Stomach (tissue), 9 donors: Measurements from ENCODE around the gene ATP6AP1. TPM values are rescaled to one million over a fixed set of nuclear protein-coding genes. Genes with fewer than 3 reads are reported as not detected.

Experiments used
- DNase-seq, 2 donors: peaks; one replicate each; pipeline versions ENCODE4 v3.0.0 to v3.0.0-alpha.2; 2013 to 2019
- H3K27ac ChIP-seq, 5 donors: fragments of 200-600 bp in 4 of 5; sonication (generic) in 4 of 5; one replicate each; pipeline ENCODE4 v1.5.1; 2013 to 2019; ENCODE audit warnings: mild to moderate bottlenecking in 1 of 5, moderate library complexity in 1 of 5
- H3K27me3 ChIP-seq, 3 donors: fragments of 200-600 bp; sonication (generic); one replicate each; pipeline ENCODE4 v1.5.1; 2017 to 2019; ENCODE audit warnings: mixed run types in 1 of 3
- H3K36me3 ChIP-seq, 4 donors: fragments of 200-600 bp; sonication (generic); 1 replicate in 3 of 4; 2 replicates in 1 of 4; pipeline ENCODE4 v1.5.1; 2016 to 2019
- H3K4me1 ChIP-seq, 4 donors: fragments of 200-600 bp; sonication (generic); one replicate each; pipeline ENCODE4 v1.5.1; 2016 to 2019
- H3K4me3 ChIP-seq, 4 donors: fragments of 200-600 bp; sonication (generic) in 3 of 4; one replicate each; pipeline ENCODE4 v1.5.1; 2016 to 2019; ENCODE audit warnings: mild to moderate bottlenecking in 1 of 4
- H3K9me3 ChIP-seq, 4 donors: fragments of 200-600 bp; sonication (generic); one replicate each; pipeline ENCODE4 v1.5.1; 2016 to 2019
- EP300 ChIP-seq: sonication (generic); formaldehyde crosslinking; IDR thresholded peaks from one replicate; pipeline ENCODE4 v1.6.1; 2017; ENCODE audit warnings: antibody characterized with exemption
- POLR2A ChIP-seq, 4 donors: fragments of 450-650 bp; IDR thresholded peaks; one replicate each; pipeline ENCODE4 v1.6.1; 2016; ENCODE audit warnings: antibody characterized with exemption in 4 of 4, control low read depth in 2 of 4, mild to moderate bottlenecking in 1 of 4, moderate library complexity in 1 of 4
- POLR2AphosphoS5 ChIP-seq, 3 donors: sonication (generic); formaldehyde crosslinking; IDR thresholded peaks; one replicate each; pipeline ENCODE4 v1.6.1; 2016; ENCODE audit warnings: antibody characterized with exemption in 3 of 3
- WGBS, 5 donors: extraction: QIAGEN DNeasy Blood & Tissue Kit in 3 of 5; methylation state at CpG; one replicate each; pipeline versions ENCODE4 v1.1.5 to v1.1.7; 2013 to 2018; 5-methylcytosine and 5-hydroxymethylcytosine counted together
- intact Hi-C: fragments of 100-400 bp; cut with DNase I; formaldehyde crosslinking; loops from one replicate; pipeline ENCODE4 v1.15.1; 2023; ENCODE audit warnings: low total_unique reads
- polyA plus RNA-seq, 3 donors: library from polyadenylated mRNA; stranded (reverse); fragments of 200-250 nt; gene quantifications; one replicate each; pipeline ENCODE4 v1.2.3, GENCODE V29; 2013
- total RNA-seq, 5 donors: library from RNA; depleted of rRNA; stranded (reverse); fragments of >200 nt; gene quantifications; one replicate each; pipeline versions ENCODE4 v1.1.0 to v1.2.3, GENCODE V29; 2014 to 2016
- TF ChIP-seq, protein P1 (sequence below), 7 experiments: fragments of 450-650 bp in 4 of 7; fragments of 200-600 bp in 3 of 7; sonication (generic) in 3 of 7; IDR thresholded peaks; one replicate each; pipeline ENCODE4 v1.5.1; 2016 to 2019; ENCODE audit warnings: antibody characterized with exemption in 7 of 7, control low read depth in 2 of 7, mild to moderate bottlenecking in 1 of 7
- donor health status: healthy with polysubstance abuse.
- donor health status: Bipolar disorder and iron deficiency.
- donor health status: healthy.

The ATP6AP1 gene
- total and polyA plus RNA-seq, 8 donors = 13.4 to 69.3 (median 30.8) TPM

DNA sequence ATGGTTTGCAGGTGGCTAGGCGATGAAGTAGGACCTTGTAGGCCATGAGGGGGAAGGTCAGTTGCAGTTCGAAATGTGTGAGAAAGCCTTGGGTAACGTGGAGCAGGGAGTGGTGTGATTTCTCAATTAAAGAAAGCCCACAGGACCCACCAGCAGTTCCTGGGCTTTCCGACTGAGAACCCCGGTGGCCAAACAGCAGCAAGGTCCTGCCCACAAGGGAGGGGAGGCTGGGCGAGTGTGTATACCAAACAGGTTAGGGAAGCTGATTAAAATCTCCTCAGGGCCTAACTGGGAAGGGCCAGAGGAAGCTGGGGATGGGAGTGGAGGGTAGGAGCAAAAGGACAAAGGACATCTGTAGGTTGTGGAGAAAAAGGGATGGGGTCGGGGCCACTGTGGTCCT lies 2.4 kb downstream of the ATP6AP1 start:
- TF ChIP-seq, protein P1, sequence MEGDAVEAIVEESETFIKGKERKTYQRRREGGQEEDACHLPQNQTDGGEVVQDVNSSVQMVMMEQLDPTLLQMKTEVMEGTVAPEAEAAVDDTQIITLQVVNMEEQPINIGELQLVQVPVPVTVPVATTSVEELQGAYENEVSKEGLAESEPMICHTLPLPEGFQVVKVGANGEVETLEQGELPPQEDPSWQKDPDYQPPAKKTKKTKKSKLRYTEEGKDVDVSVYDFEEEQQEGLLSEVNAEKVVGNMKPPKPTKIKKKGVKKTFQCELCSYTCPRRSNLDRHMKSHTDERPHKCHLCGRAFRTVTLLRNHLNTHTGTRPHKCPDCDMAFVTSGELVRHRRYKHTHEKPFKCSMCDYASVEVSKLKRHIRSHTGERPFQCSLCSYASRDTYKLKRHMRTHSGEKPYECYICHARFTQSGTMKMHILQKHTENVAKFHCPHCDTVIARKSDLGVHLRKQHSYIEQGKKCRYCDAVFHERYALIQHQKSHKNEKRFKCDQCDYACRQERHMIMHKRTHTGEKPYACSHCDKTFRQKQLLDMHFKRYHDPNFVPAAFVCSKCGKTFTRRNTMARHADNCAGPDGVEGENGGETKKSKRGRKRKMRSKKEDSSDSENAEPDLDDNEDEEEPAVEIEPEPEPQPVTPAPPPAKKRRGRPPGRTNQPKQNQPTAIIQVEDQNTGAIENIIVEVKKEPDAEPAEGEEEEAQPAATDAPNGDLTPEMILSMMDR (IDR thresholded peaks at IDR 0.05) = no peak
- no peak for TF ChIP-seq POLR2A (IDR thresholded peaks at IDR 0.05)
- no peak for TF ChIP-seq EP300
- TF ChIP-seq POLR2AphosphoS5 (IDR thresholded peaks at IDR 0.05) = no peak
- H3K27ac ChIP-seq = peak overlapping the region in 3 of 5 donors; percentile 26 to 53 (median 32)
- 42 to 63% (median 52%) methylated on average over 6 to 7 of the region's 7 CpGs for WGBS, 5 donors
- no peak overlapping the region for H3K4me3 ChIP-seq
- H3K4me1 ChIP-seq = peaks cover 0 to 52% (median 31%) of the 10 kb centered on the region in 4 donors
- intact Hi-C loops = no loop called here
- no peaks in the 10 kb centered on the region for H3K9me3 ChIP-seq
- H3K27me3 ChIP-seq = no peaks in the 10 kb centered on the region
- DNase-seq = no peak
- H3K36me3 ChIP-seq = peaks cover 4 to 45% (median 37%) of the 10 kb centered on the region in 4 donors

DNA sequence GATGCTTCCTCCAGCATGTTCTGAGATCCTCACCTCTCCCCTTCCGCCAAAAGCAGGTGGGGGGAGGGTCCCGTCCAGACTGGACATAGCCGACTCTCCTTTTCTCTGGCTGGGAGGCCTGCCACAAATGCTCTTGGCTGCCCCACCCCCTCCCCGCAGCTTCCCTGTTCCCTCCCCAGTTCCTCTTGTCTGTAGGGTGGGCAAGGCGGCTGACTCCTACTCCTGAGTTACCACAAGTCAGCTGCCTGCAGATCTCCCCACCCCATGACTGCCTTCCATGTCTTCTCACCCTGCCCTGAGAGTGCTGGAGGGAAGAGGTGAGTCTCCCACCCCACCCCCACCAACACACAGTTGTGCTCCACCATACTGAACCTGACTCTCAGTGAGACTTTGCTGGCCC lies 2.9 kb downstream of the ATP6AP1 start:
- no peak for TF ChIP-seq EP300
- TF ChIP-seq, protein P1 (IDR thresholded peaks at IDR 0.05) = no peak
- WGBS, 5 donors = 40 to 73% (median 61%) methylated on average over 1 to 5 of the region's 5 CpGs; no CpG with 5 or more reads in 1 of the 5 donors
- no peak overlapping the region for H3K4me3 ChIP-seq
- H3K4me1 ChIP-seq = peaks cover 0 to 56% (median 34%) of the 10 kb centered on the region in 4 donors
- intact Hi-C loops = no loop called here
- no peaks in the 10 kb centered on the region for H3K27me3 ChIP-seq
- H3K9me3 ChIP-seq = no peaks in the 10 kb centered on the region
- no peak for DNase-seq
- H3K36me3 ChIP-seq = peaks cover 4 to 45% (median 37%) of the 10 kb centered on the region in 4 donors
- peak overlapping the region in 3 of 5 donors; percentile 26 to 53 (median 32) for H3K27ac ChIP-seq

DNA sequence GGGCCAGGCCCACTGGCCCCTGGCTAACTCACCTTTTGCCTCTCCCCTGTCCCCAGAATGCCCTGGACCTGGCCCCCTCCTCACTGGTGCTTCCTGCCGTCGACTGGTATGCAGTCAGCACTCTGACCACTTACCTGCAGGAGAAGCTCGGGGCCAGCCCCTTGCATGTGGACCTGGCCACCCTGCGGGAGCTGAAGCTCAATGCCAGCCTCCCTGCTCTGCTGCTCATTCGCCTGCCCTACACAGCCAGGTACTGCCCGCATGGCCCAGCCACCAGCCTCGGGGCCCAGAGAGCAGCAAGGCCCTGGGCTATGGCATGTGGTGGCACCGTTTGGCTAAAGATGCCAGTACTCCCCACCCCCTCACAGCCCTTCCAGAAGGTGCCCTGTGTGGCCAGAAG lies 3.7 kb downstream of the ATP6AP1 start:
- peaks cover 0 to 3% (median 0%) of the 10 kb centered on the region in 4 donors for H3K9me3 ChIP-seq
- no peak for DNase-seq
- TF ChIP-seq, protein P1 (IDR thresholded peaks at IDR 0.05) = no peak
- TF ChIP-seq POLR2A (IDR thresholded peaks at IDR 0.05) (no peak), EP300 (no peak), POLR2AphosphoS5 (IDR thresholded peaks at IDR 0.05) (no peak)
- no peaks in the 10 kb centered on the region for H3K27me3 ChIP-seq
- H3K4me1 ChIP-seq = peaks cover 0 to 53% (median 29%) of the 10 kb centered on the region in 4 donors
- no peak overlapping the region for H3K27ac ChIP-seq
- 75 to 95% (median 87%) methylated on average over 5 to 8 of the region's 8 CpGs; no CpG with 5 or more reads in 1 of the 5 donors for WGBS, 5 donors
- no peak overlapping the region for H3K4me3 ChIP-seq
- H3K36me3 ChIP-seq = peaks cover 4 to 45% (median 37%) of the 10 kb centered on the region in 4 donors
- intact Hi-C loops = no loop called here

DNA sequence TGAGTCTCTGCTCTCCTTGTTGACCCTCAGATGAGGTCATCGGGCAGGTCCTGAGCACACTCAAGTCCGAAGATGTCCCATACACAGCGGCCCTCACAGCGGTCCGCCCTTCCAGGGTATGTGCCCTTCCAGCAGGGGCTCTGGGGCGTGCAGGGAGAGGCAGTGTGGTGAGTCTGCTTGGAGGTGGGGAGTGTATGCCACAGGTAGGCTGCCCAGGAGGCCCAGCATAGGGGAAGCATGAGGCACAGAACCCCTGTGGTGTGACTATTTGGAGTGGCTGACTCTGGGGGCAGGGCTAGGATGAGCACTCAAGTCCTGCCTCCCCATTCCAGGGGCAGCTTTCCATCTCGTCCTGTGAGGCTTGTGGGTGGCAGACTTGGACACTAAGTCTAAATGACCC lies 5.1 kb downstream of the ATP6AP1 start:
- no peak for TF ChIP-seq EP300
- TF ChIP-seq, protein P1 (IDR thresholded peaks at IDR 0.05) = no peak
- no peak for TF ChIP-seq POLR2AphosphoS5 (IDR thresholded peaks at IDR 0.05)
- TF ChIP-seq POLR2A (IDR thresholded peaks at IDR 0.05) = no peak
- H3K36me3 ChIP-seq = peaks cover 4 to 45% (median 39%) of the 10 kb centered on the region in 4 donors
- no peak for DNase-seq

More for the DNA sequence above, 5.1 kb downstream of the ATP6AP1 start:
- 77 to 90% (median 85%) methylated on average over 6 to 7 of the region's 7 CpGs for WGBS, 5 donors
- Histone ChIP-seq H3K9me3 (peaks cover 0 to 3% (median 0%) of the 10 kb centered on the region in 4 donors), H3K4me3 (no peak overlapping the region), H3K27me3 (no peaks in the 10 kb centered on the region), H3K4me1 (peaks cover 0 to 53% (median 32%) of the 10 kb centered on the region in 4 donors), H3K27ac (no peak overlapping the region)
- intact Hi-C loops = no loop called here
